Head of caudate nucleus (tissue), 42 donors: ENCODE data around the gene UBAP1.
"Not testable (repeated sequence)": the region's sequence is repeated elsewhere in the genome, so short reads cannot be mapped to it uniquely, and the experiment has no call there.

Source experiments
- DNase-seq, 42 donors: peaks; one replicate each; pipeline versions ENCODE4 v3.0.0 to v3.0.0-alpha.2; 2020 to 2021; ENCODE audit warnings: mixed read lengths in 7 of 42
- intact Hi-C: fragments of 100-400 bp; cut with DNase I; formaldehyde crosslinking; loops from one replicate; pipeline ENCODE4 v1.15.0; 2022

UBAP1 gene

GRCh38 chr9:34178436-34179212 lies at the start of gene UBAP1:
UBAP1 (plus strand) TSS chr9:34179043; CDS start chr9:34220915, 41,872 bp downstream.
- DNase-seq = peak; percentile 94 to 99 (median 97)
- intact Hi-C loops = loop anchor here (5.0 to 10.0 kb wide), 2 partner anchors 51 to 134 kb away; partner anchors contain the start of genes DCAF12 and UBAP2

DNA sequence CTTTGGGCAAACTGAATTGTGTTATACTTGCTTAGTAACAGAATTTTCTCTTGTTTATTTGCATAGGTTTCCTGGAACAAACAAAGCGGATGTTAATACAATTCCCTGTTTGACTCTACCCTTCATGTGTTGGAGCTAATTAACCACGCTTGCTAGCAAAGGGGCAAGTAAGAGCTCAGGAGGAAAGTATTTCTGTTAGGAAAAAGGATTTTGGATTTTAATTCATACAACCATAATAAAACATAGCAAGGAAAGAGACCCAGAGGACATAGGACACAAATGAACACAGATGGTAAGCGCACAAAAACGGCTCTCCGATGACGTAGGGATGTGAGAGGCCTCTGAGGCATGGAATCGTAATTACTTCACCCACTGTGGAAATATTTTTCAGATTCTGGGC lies 47.3 kb upstream of the UBAP1 start:
- intact Hi-C loops = no loop called here
- no peak for DNase-seq

DNA sequence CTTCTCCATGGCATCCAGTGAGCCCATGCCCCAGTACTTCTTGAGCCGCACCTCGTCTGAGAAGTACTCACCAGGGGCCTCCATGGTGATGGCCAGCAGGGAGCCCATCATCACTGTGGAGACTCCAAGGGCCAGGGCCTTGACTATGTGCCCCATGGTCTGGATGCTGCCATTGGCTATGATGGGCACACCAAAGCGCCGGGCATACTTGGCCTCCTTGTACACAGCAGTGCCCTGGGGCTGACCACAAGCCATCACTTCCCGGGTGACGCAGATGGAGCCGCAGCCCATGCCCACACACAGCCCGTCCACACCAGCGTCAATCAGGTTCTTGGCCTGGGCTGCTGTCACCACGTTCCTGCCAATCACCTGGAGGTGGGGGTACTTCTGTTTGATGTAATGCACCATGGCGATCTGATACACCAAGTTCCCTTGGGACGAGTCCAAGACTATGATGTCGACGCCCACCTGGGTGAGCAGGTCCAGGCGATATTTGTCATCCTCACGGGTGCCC lies 45.4 kb upstream of the UBAP1 start:
- no peak for DNase-seq
- intact Hi-C loops = no loop called here

DNA sequence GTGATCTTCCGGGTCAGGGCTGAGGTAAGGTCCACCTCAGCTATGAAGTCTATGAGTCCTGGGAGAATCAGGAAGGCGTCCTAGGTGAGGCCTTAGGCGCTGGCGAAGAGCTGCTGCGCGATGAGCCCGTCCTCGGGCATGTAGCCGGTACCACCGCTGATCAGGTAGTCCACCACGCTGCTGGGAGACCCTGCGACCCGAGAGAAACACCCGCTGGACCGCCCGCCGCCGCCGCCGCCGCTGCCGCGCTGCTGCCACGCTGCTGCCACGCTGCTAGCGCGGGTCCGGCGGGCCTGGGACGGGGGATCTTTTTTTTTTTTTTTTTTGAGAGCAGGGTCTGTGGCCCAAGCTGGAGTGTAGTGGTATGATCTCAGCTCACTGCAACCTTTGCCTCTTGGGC lies 44.3 kb upstream of the UBAP1 start:
- intact Hi-C loops = no loop called here
- DNase-seq = no peak

- DNase-seq, intact Hi-C loops: not testable (repeated sequence)
Observed at GRCh38 chr9:34138644-34139043, 40.2 kb upstream of the UBAP1 start.

GRCh38 chr9:34139477-34140146 lies 39.2 kb upstream of the UBAP1 start:
- peak in 30 of 42 donors; percentile 8 to 71 (median 31) for DNase-seq
- intact Hi-C loops = no loop called here

DNA sequence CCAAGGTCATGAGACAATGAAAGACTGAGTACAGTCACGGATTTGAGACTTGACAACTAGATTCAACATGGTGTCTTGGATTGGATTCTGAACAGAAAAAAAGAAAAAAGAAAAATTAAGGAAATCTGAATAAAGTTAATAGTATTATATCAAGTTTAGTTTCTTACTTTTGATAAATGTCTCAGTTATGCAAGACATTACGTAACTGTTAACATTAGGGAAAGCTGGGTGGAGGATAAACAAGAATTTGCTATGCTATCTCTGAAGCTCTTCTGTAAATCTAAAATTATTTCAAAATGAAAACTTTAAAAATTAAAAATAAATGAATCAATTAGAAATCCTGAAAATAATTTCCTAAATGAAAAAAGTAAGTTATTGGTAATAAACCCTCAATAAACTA lies 38.0 kb upstream of the UBAP1 start:
- DNase-seq = no peak
- intact Hi-C loops = no loop called here

DNA sequence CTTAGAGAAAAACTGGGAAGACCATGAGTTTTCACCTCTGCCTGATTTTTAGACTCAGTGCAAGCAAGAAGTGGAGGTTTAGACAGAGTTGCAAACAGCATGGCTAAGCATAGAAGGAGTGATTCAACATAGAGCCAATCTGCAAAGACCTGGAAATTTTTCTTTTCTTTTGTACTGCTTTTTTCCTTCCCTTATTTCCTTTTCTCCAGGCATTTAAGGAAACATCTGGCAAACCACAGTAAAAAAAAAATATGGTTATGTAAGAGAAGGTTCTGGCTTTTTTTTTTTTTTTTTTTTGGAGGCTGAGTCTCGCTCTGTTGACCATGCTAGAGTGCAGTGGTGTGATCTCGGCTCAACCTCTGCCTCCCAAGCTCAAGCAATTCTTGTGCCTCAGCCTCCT lies 35.7 kb upstream of the UBAP1 start:
- intact Hi-C loops = no loop called here
- DNase-seq = no peak

GRCh38 chr9:34145165-34145564 lies 33.7 kb upstream of the UBAP1 start:
- intact Hi-C loops = no loop called here

GRCh38 chr9:34151398-34151797 lies 27.4 kb upstream of the UBAP1 start:
- intact Hi-C loops = no loop called here
- no peak for DNase-seq

More at GRCh38 chr9:34145165-34145564, 33.7 kb upstream of the UBAP1 start:
- no peak for DNase-seq

DNA sequence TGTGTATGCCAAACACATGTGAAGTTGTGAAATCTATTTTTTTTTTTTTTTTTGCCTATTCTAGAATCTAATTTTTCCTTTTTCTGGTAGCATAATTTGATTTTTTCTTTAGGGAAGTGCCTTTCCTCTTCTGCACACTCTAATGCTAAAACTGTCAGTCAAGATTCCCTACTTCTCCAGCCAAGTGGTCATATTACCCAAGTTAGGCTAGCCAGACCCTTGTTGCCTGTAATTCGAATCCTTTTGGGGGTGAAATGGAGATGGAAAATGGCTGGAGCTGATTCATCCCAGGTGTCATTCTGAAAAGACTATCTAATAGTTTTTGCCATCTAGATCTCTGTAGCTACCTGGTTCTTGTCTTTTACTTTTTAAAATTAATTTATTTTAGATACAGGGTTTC lies 24.8 kb upstream of the UBAP1 start:
- intact Hi-C loops = no loop called here
- no peak for DNase-seq

DNA sequence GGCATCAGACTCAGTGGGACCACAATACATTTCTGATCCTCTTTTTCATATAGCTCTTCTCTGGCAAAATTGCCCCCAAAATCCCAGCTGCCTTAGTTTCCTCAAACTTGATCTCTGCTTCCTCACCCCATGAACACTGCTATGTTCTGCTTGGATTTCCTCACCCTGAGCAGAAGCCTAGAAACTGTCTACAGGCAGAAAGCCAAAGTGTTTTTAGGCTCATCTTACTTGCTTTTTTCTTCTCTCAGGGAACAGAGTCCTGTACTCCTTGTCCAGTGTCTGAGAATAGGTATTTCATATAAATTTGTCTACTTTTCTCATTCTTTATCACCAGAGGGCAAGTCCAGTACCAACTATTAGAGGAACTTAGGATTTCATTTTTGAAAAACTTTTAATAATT lies 21.5 kb upstream of the UBAP1 start:
- intact Hi-C loops = no loop called here
- DNase-seq = no peak

GRCh38 chr9:34157898-34158297 lies 20.9 kb upstream of the UBAP1 start:
- no peak for DNase-seq
- intact Hi-C loops = no loop called here

- no peak for DNase-seq
- intact Hi-C loops = no loop called here
Observed at GRCh38 chr9:34158362-34158869, 20.4 kb upstream of the UBAP1 start.

DNA sequence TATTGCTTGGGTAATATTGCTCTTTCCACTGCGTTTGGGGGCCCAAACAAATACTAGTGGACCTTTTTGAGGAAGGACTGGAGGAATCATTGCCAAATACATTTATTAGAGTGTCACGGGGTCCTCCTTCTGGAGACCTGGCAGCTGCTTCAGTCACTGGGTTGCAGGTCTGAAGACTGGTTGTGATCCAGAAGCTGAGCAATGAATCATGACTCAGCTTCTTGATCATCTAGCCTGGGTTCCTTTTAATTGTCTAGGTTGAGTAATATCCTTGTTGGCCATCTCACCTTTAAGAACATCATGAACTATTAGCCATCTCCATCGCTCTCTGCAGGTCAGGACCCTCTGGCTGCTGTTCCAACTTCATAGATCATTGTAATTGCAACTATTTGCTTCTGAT lies 15.4 kb upstream of the UBAP1 start:
- peak in 1 of 42 donors; percentile 35 for DNase-seq
- intact Hi-C loops = no loop called here

DNA sequence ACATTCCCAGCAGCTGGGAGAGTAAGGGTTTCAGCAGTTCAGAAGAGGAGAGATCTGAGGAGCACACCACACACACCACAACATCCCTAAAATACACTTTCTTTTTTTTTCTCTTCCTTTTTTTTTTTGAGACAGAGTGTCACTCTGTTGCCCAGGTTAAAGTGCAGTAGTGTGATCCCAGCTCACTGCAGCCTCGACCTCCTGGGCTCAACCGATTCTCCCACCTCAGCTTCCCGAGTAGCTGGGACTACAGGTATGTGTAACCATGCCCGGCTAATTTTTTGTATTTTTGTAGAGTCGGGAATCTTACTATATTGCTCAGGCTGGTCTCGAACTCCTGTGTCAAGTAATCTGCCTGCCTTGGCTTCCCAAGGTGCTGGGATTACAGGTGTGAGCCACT lies 9.7 kb upstream of the UBAP1 start:
- intact Hi-C loops = no loop called here
- no peak for DNase-seq

DNA sequence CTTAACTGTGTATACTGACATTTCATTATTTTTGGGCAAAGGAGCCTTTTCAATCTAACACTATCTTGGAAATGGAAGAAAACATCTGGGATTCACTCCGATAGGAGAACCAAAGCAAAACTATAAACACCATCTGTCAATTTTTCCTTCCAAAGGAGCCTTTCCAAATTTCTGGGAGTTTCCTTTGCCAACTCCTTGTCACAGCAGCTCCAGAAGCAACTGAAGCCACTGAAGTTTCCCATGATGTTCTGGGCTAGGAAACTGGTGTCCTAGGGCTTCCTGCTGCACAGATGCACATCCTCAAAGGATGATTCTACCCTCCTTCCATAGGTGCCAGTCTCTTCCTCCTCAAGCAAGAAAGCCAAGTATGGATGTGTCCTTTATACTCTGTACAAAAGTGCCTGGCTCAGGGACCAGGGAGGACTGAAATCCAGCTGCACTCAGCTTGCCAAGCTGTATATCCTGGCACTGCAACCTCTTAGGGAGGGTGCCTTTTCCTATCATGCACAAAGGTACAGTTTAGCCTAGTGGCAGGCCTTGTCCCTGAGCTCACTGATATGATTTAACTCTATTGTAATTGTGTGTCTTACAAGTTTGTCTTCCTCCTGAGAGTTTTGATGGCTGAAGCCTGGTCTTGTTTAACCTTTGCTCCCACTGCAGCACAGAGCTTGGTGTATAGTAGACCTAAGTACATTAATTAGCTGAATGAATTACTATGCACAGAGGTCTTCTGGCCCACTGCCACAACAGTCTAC lies 8.4 kb upstream of the UBAP1 start:
- intact Hi-C loops = loop anchor here (10.0 kb wide), 1 partner anchor 126 kb away; the partner anchor contains the start of gene UBAP2
- no peak for DNase-seq

DNA sequence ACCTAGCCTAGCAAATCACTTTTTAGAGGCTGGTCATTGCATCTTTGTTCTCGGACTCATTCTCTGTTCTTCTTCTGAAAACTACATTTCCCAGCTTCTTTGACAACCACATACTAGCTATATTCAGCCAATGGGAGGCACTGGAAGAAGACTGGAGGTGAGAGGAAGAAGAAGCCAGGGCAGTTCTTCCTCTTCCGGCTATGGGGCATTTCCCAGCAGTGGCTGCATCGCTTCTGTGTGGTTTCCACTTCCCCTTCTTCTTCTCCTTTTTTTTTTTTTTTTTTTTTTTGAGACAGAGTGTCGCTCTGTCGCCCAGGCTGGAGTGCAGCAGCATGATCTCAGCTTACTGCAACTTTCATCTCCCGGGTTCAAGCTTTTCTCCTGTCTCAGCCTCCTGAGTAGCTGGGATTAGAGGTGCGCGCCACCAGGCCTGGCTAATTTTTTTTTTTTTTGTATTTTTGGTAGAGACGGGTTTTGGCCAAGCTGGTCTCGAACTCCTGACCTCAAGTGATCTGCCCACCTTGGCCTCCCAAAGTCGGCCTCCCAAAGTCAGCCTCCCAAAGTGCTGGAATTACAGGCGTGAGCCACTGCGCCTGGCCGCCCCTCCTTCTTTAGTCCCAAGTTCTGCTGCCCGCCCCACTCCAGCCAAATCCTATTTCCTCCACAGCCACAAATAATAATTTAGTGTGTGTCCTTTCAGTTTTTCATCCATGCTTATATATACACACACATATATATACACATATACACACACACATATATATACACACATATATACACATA lies 6.9 kb upstream of the UBAP1 start:
- DNase-seq = peak in 14 of 42 donors; percentile 6 to 49 (median 32)
- intact Hi-C loops = loop anchor here (10.0 kb wide), 1 partner anchor 127 kb away; the partner anchor contains the start of gene UBAP2
